GM18951 (cell line): ENCODE results near the gene NPAS3.

ENCODE experiments used
- POLR2A ChIP-seq: IDR thresholded peaks from 4 replicates; pipeline ENCODE4 v1.6.1; 2011; ENCODE audit warnings: mild to moderate bottlenecking; ENCODE audit not compliant: insufficient read length, insufficient read depth; ENCODE audit errors: extremely low read depth
- in situ Hi-C: fragments of 300-500 bp; cut with MboI; formaldehyde crosslinking; loops from one replicate; pipeline ENCODE4 v1.12.0; 2022; ENCODE audit warnings: low sequenced_read_pairs, mixed read lengths, inconsistent platforms; ENCODE audit not compliant: unreplicated experiment

The NPAS3 gene

GRCh38 chr14:33504246-33505099 lies 565.8 kb downstream of the NPAS3 start:
- no peak for TF ChIP-seq POLR2A
- in situ Hi-C loops, result no loop called here

DNA sequence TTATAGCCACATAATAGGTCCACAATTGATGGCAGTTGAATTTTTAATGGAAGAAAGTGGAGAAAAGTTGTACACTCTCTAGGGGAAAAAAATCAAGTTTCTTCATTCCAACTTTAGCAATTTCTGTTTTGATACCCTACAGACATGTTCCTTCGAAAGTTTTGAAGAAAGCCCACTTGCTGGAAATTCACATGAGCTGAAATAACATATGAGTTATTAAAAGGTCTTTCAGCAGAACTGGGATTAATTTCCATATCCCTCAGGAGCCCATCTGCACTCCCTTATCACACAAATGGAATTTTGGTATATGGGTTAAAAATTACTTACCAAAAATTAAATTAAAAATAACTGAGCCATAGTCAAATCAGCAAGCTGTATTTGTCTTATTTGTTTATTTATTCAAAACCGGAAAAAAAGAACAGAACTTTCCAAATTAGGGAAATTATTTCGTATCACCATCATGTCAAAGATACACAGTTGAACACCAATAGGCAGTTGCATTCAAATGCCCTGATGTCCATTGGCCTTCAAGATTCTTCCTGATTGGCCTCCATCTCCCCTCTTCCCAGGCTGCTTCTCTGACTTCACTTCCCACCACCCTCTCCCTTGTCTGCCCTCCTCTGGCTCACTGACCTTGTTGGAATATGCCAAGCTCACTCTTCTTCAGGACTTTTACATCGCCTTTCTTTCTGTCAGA lies 566.7 kb downstream of the NPAS3 start:
- TF ChIP-seq POLR2A, result no peak

GRCh38 chr14:33505963-33506329 lies 567.3 kb downstream of the NPAS3 start:
- TF ChIP-seq POLR2A, result no peak
- in situ Hi-C loops, result no loop called here

More for the DNA sequence above, 566.7 kb downstream of the NPAS3 start:
- in situ Hi-C loops, result no loop called here

DNA sequence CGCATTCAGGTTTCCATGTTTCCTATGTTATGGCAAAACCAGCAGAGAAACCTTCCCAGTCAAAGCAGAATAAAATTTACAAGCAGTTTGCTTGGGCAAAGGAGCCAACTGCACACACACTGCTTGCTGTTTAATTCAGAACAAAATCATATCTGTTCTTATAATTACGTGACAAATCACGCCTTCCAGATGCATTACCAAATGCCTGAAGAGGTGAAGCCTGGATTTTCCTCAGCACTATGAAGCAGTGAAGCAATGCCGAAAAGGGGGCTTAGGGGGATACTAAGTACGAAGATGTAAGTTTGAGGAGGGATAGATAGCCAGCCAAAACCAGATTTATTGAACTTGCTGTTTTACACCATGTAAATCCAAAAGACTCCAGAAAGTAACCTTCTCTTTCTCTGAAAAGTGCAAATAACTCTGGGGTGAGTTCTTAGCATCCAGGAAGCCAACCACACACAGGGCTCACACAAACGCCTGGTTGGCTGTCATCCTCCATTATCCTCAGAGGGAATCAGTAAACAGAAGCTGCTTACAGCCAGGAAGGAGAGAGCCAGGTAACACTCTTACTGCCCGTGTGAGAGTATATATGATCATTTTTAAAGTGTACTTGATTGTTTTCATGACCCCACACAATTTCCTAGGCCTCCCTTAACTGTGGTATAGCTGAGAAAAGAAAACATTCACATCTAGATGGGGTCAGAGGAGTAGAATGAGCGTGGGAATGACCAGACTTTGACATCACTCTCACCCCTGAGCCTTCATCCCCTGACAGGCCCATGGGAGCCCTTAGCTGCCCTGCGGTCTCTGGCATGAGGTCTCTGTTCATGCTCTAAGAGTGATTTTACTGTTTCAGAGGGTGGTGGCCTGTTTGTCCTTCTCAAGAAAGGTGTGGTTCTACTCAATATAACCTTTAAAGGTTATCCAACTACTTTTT lies 569.7 kb downstream of the NPAS3 start:
- no peak for TF ChIP-seq POLR2A
- in situ Hi-C loops, result no loop called here

- no peak for TF ChIP-seq POLR2A
- in situ Hi-C loops, result no loop called here
Observed at GRCh38 chr14:33509454-33509853, 570.8 kb downstream of the NPAS3 start.

DNA sequence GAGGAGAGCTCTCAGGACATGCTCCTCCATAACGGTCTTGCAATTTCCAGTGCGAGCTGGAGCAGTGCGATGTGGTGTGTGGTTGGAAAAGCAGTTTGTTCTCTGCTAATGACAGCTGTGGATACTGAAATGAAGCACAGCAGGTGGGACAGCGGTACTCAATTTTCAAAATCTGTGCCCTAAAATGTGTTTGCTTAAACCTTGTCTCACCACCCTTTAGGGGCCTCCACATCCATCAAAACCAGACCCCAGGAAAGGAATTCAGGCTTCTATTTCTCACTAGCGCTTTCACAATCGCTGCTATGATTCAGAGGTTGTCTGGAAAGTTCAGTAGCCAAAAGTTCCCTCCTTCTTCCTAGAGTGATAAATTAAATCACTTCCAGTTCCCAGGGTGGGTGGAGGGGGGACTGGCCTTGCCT lies 571.4 kb downstream of the NPAS3 start:
- no peak for TF ChIP-seq POLR2A
- in situ Hi-C loops, result no loop called here

- in situ Hi-C loops, result no loop called here
- TF ChIP-seq POLR2A, result no peak
Observed at GRCh38 chr14:33510991-33511390, 572.3 kb downstream of the NPAS3 start.

GRCh38 chr14:33511851-33512640 lies 573.4 kb downstream of the NPAS3 start:
- in situ Hi-C loops, result no loop called here
- TF ChIP-seq POLR2A, result no peak

DNA sequence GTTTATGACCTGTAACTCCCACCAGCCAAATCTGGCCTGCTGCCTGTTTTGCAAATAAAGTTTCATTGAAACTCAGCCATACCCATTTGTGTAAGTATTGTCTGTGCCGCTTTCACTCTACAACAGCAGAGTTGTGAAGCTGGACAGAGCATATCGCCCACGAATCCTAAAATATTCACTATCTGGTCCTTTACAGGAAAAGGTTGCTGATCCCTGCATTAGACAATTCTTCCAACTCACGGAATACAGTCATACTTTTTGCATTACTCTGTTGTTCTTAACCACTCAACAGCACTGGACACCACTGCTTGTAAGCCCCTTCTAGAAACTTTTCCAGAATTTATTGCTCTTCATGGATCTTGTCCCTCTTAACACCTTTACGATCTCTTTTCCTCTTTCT lies 576.8 kb downstream of the NPAS3 start:
- no peak for TF ChIP-seq POLR2A
- in situ Hi-C loops, result no loop called here

- in situ Hi-C loops, result no loop called here
- no peak for TF ChIP-seq POLR2A
Observed at GRCh38 chr14:33515899-33516298, 577.2 kb downstream of the NPAS3 start.

GRCh38 chr14:33516898-33517436 lies 578.3 kb downstream of the NPAS3 start:
- in situ Hi-C loops, result no loop called here
- no peak for TF ChIP-seq POLR2A

DNA sequence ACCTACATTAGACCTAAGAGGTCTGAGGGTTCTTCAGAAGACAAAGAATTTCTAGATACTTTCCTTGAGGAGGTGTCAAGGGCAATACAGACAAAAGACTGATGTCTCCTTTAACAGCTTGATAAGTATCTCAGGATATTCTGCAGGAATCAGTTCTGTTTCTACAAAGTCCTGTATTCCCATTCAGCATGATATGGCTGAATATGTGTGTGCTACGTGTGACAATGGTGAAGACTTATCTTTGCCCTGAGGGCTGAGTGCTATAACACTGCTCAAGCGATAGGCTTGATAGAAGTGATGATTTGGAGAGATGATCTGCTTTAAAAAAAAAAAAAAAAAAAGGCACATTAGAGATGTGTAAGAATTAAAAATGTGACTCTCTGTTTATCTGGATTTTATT lies 582.5 kb downstream of the NPAS3 start:
- in situ Hi-C loops, result no loop called here
- TF ChIP-seq POLR2A, result no peak
